HG03520 (cell line): ENCODE results near the gene YWHAG.
"Not testable (repeated sequence)": the region's sequence is repeated elsewhere in the genome, so short reads cannot be mapped to it uniquely, and the experiment has no call there.

Source experiments
- ATAC-seq: cut with Tn5 transposase; IDR thresholded peaks from one replicate; pipeline ENCODE4 v1.9.1; 2021; ENCODE audit warnings: mild to moderate bottlenecking, moderate library complexity; ENCODE audit not compliant: unreplicated experiment

YWHAG gene

GRCh38 chr7:76325811-76326210 is 33.0 kb downstream of the YWHAG start:
- no peak for ATAC-seq

GRCh38 chr7:76325092-76325491 is 33.7 kb downstream of the YWHAG start:
- no peak for ATAC-seq

- ATAC-seq = peak; percentile 45
These were observed 40.1 kb downstream of the YWHAG start for GRCh38 chr7:76318488-76319353.

- ATAC-seq = peak; percentile 90
These were observed 40.9 kb downstream of the YWHAG start for GRCh38 chr7:76317782-76318487.

- ATAC-seq = no peak
These were observed 41.6 kb downstream of the YWHAG start for GRCh38 chr7:76316984-76317781.

GRCh38 chr7:76315364-76315763 is 43.4 kb downstream of the YWHAG start:
- ATAC-seq = no peak

- ATAC-seq = not testable (repeated sequence)
These were observed 44.1 kb downstream of the YWHAG start for GRCh38 chr7:76314740-76315139.

- peak; percentile 33 for ATAC-seq
These were observed 44.6 kb downstream of the YWHAG start for GRCh38 chr7:76314042-76314721.

GRCh38 chr7:76311838-76312237 is 47.0 kb downstream of the YWHAG start:
- ATAC-seq = not testable (repeated sequence)

GRCh38 chr7:76310102-76310957 is 48.5 kb downstream of the YWHAG start:
- no peak for ATAC-seq

GRCh38 chr7:76309341-76310101 is 49.3 kb downstream of the YWHAG start:
- not testable (repeated sequence) for ATAC-seq

- ATAC-seq = not testable (repeated sequence)
These were observed 49.9 kb downstream of the YWHAG start for GRCh38 chr7:76308874-76309273.

GRCh38 chr7:76304888-76305375 is 53.9 kb downstream of the YWHAG start:
- ATAC-seq = no peak

GRCh38 chr7:76303202-76304147 is 55.3 kb downstream of the YWHAG start:
- peak; percentile 36 for ATAC-seq

GRCh38 chr7:76302347-76303201 is 56.2 kb downstream of the YWHAG start, which contains the start of gene HSPB1:
TSS of gene HSPB1 (plus strand) at chr7:76302673. CDS start at chr7:76302713, 40 bp downstream.
- ATAC-seq = peak; percentile 47

- no peak for ATAC-seq
These were observed 57.8 kb downstream of the YWHAG start for GRCh38 chr7:76301000-76301399.
